Stimulated activated CD8-positive, alpha-beta memory T cell treated with anti-CD3 and anti-CD28 coated beads, Interleukin-15, amount 100 ng/mL, for 1 hour (primary cell): ENCODE measurements around the gene MAGEA9.
"Not testable (repeated sequence)": the region's sequence is repeated elsewhere in the genome, so short reads cannot be mapped to it uniquely, and the experiment has no call there.

ENCODE experiments used
- DNase-seq: peaks from one replicate; pipeline ENCODE4 v3.0.0-alpha.2; 2020; ENCODE audit warnings: low read depth

MAGEA9 gene

GRCh38 chrX:149807747-149808458, 26.2 kb downstream of the MAGEA9 start:
- DNase-seq: no peak

- no peak for DNase-seq
These were observed 36.9 kb downstream of the MAGEA9 start for GRCh38 chrX:149818652-149819051.

- no peak for DNase-seq
These were observed 37.6 kb downstream of the MAGEA9 start for GRCh38 chrX:149819371-149819770.

- no peak for DNase-seq
These were observed 43.7 kb downstream of the MAGEA9 start for GRCh38 chrX:149825424-149825823.

GRCh38 chrX:149827254-149827653, 45.5 kb downstream of the MAGEA9 start:
- no peak for DNase-seq

- no peak for DNase-seq
These were observed 48.0 kb downstream of the MAGEA9 start for GRCh38 chrX:149829751-149830191.

GRCh38 chrX:149830192-149830873, 48.6 kb downstream of the MAGEA9 start:
- DNase-seq: no peak

GRCh38 chrX:149831473-149831872, 49.7 kb downstream of the MAGEA9 start:
- DNase-seq: no peak

- not testable (repeated sequence) for DNase-seq
These were observed 55.0 kb downstream of the MAGEA9 start for GRCh38 chrX:149836728-149837127.

GRCh38 chrX:149837167-149837566, 55.4 kb downstream of the MAGEA9 start:
- no peak for DNase-seq
